ENCODE measurements around the gene NEGR1.

GRCh38 chr1:71657891-71658679, 624.3 kb downstream of the NEGR1 start:
- TF ChIP-seq CTCF (IDR thresholded peaks at IDR 0.05) (no peak), POLR2A (IDR thresholded peaks at IDR 0.05) (no peak), EP300 (IDR thresholded peaks at IDR 0.05) (no peak), POLR2AphosphoS5 (IDR thresholded peaks at IDR 0.05) (no peak)

Measured in stomach (tissue), 4 donors.